Endothelial cell of umbilical vein (primary cell): ENCODE results near the gene MRPL21. TPM values are rescaled to one million over a fixed set of nuclear protein-coding genes. Genes with fewer than 3 reads are reported as not detected.

ENCODE experiments used
- BruUV-seq: library from RNA; stranded (reverse); fragments of 400-500 nt; replicated peaks from 2 replicates; lab custom pipeline; 2021; lab: Mats Ljungman, UMichigan
- CTCF ChIA-PET: fragments of 300-600, 350-600 bp; sonication (Branson Sonifier 250); formaldehyde crosslinking; loops from one replicate; lab custom pipeline; 2021; ENCODE audit warnings: antibody characterized with exemption, inconsistent platforms; lab: Charles Lee
- POLR2A ChIA-PET: fragments of 300-600, 350-600 bp; sonication (Branson Sonifier 250); formaldehyde crosslinking; loops from one replicate; lab custom pipeline; 2021; ENCODE audit warnings: antibody characterized with exemption, inconsistent platforms; lab: Charles Lee
- DNase-seq: peaks from one replicate; pipeline ENCODE4 v3.0.0-alpha.2; 2011; ENCODE audit warnings: low read depth, low spot score
- FAIRE-seq: peaks from 2 replicates; lab custom pipeline; 2011; peaks lifted over from hg19 to GRCh38; lab: Jason Lieb, UNC
- H2AFZ ChIP-seq: 2 replicates; pipeline ENCODE4 v1.6.0; 2012; ENCODE audit warnings: low read depth, low read length, control low read depth, inconsistent platforms
- H3K27ac ChIP-seq: 2 replicates; pipeline ENCODE4 v1.5.1; 2011; ENCODE audit warnings: low read depth, mild to moderate bottlenecking, control low read depth, low read length, moderate library complexity; ENCODE audit not compliant: insufficient read depth
- H3K27me3 ChIP-seq, 2 experiments: 2 replicates each; pipeline versions ENCODE4 v1.6.0 to v1.6.1; 2011; ENCODE audit warnings: low read length in 2 of 2, mixed read lengths in 1 of 2; ENCODE audit not compliant: control insufficient read depth in 2 of 2, insufficient read depth in 2 of 2
- H3K36me3 ChIP-seq, 2 experiments: 2 replicates in 1 of 2; 3 replicates in 1 of 2; pipeline ENCODE4 v1.5.1; 2011; ENCODE audit warnings: low read length in 2 of 2, mild to moderate bottlenecking in 1 of 2, moderate library complexity in 1 of 2; ENCODE audit not compliant: control insufficient read depth in 2 of 2, insufficient read depth in 2 of 2; ENCODE audit errors: extremely low read depth in 1 of 2
- H3K4me1 ChIP-seq: 3 replicates; pipeline ENCODE4 v1.5.1; 2011; ENCODE audit warnings: mild to moderate bottlenecking, low read length; ENCODE audit not compliant: control insufficient read depth, insufficient read depth; ENCODE audit errors: extremely low read depth
- H3K4me2 ChIP-seq: 2 replicates; pipeline ENCODE4 v1.6.1; 2011; ENCODE audit warnings: low read length, control low read depth, mixed read lengths; ENCODE audit not compliant: insufficient read depth
- H3K4me3 ChIP-seq, 3 experiments: fragments of 200-600 bp in 1 of 3; sonication (generic), shearing (Covaris generic) in 1 of 3; replicated peaks in 1 of 3; 2 replicates each; pipeline ENCODE4 v1.5.1; 2011 to 2016; ENCODE audit warnings: control low read depth in 3 of 3, low read length in 3 of 3, mild to moderate bottlenecking in 2 of 3, inconsistent platforms in 1 of 3, low read depth in 1 of 3, moderate library complexity in 1 of 3; ENCODE audit not compliant: insufficient read depth in 1 of 3
- H3K79me2 ChIP-seq: 2 replicates; pipeline ENCODE4 v1.6.0; 2012; ENCODE audit warnings: low read length, inconsistent platforms; ENCODE audit not compliant: control insufficient read depth, insufficient read depth
- H3K9ac ChIP-seq: replicated peaks from 2 replicates; pipeline ENCODE3; 2011; ENCODE audit warnings: low read length, control low read depth; ENCODE audit not compliant: insufficient read depth; ENCODE audit errors: extremely low read depth
- H3K9me1 ChIP-seq: replicated peaks from 3 replicates; pipeline ENCODE4 v1.6.0; 2011; ENCODE audit warnings: mild to moderate bottlenecking, low read length; ENCODE audit not compliant: control insufficient read depth, insufficient read depth; ENCODE audit errors: extremely low read depth
- H3K9me3 ChIP-seq: replicated peaks from 2 replicates; pipeline ENCODE4 v1.5.1; 2012; ENCODE audit warnings: low read length, inconsistent platforms; ENCODE audit not compliant: control insufficient read depth, insufficient read depth
- H4K20me1 ChIP-seq: replicated peaks from 2 replicates; pipeline ENCODE3; 2011; ENCODE audit warnings: mild to moderate bottlenecking, low read length; ENCODE audit not compliant: control insufficient read depth, insufficient read depth; ENCODE audit errors: extremely low read depth
- CTCF ChIP-seq, 2 donors: IDR thresholded peaks; 1 replicate in 1 of 2; 2 replicates in 1 of 2; pipeline ENCODE4 v1.5.1; 2011; ENCODE audit warnings: low read length in 2 of 2, mild to moderate bottlenecking in 2 of 2, moderate library complexity in 2 of 2, control low read depth in 1 of 2, inconsistent platforms in 1 of 2, low read depth in 1 of 2; ENCODE audit not compliant: insufficient read depth in 1 of 2; ENCODE audit errors: extremely low read depth in 1 of 2
- EZH2 ChIP-seq: IDR thresholded peaks from 2 replicates; pipeline ENCODE4 v1.6.1; 2012; ENCODE audit warnings: borderline replicate concordance, low read depth, mild to moderate bottlenecking, moderate library complexity, low read length, inconsistent platforms; ENCODE audit not compliant: severe bottlenecking
- FOS ChIP-seq: IDR thresholded peaks from 2 replicates; pipeline ENCODE4 v1.6.1; 2011; ENCODE audit warnings: mild to moderate bottlenecking, low read length, moderate library complexity, borderline replicate concordance; ENCODE audit not compliant: insufficient read depth
- GATA2 ChIP-seq: IDR thresholded peaks from 2 replicates; pipeline ENCODE4 v1.7.0; 2011; ENCODE audit warnings: low read depth, mild to moderate bottlenecking, moderate library complexity, mixed read lengths, low read length; ENCODE audit not compliant: insufficient read length, insufficient read depth
- JUN ChIP-seq: IDR thresholded peaks from 2 replicates; pipeline ENCODE4 v1.6.1; 2011; ENCODE audit warnings: borderline replicate concordance, low read depth; ENCODE audit not compliant: insufficient read length, insufficient read depth
- MAX ChIP-seq: IDR thresholded peaks from 2 replicates; pipeline ENCODE4 v1.6.1; 2011; ENCODE audit not compliant: insufficient read depth, insufficient read length
- MYC ChIP-seq: IDR thresholded peaks from one replicate; pipeline ENCODE4 v1.6.1; 2011; ENCODE audit warnings: mild to moderate bottlenecking, low read depth, low read length
- POLR2A ChIP-seq: IDR thresholded peaks from 2 replicates; pipeline ENCODE4 v1.6.1; 2012; ENCODE audit warnings: low read depth, mild to moderate bottlenecking, control low read depth, low read length
- POLR2AphosphoS5 ChIP-seq: IDR thresholded peaks from 2 replicates; pipeline ENCODE4 v1.6.1; 2012; ENCODE audit warnings: low read depth, mild to moderate bottlenecking, control low read depth, low read length, moderate library complexity; ENCODE audit not compliant: insufficient read depth
- dilution Hi-C: fragments of 300-500 bp; cut with MboI; formaldehyde crosslinking; loops from one replicate; pipeline ENCODE4 v1.15.0; 2019; ENCODE audit warnings: low sequenced_read_pairs; ENCODE audit not compliant: extremely low pct_ligation_motif_present
- intact Hi-C: fragments of 100-400 bp; cut with micrococcal nuclease; formaldehyde crosslinking; loops from one replicate; pipeline ENCODE4 v1.10.0; 2022
- polyA plus RNA-seq, 4 experiments: library from polyadenylated mRNA; depleted of rRNA in 3 of 4; stranded (reverse) in 3 of 4; unstranded in 1 of 4; fragments of >200 nt; gene quantifications; 2 replicates each; pipeline versions ENCODE4 v1.2.1 to v1.2.3, GENCODE V29; 2011 to 2012; ENCODE audit warnings: missing spikeins in 1 of 4
- total RNA-seq: library from RNA; stranded (reverse); gene quantifications from 2 replicates; pipeline ENCODE4 v1.2.3, GENCODE V29; 2021

Gene MRPL21
- total and polyA plus RNA-seq, 2 donors (not counting 3 experiments of a cell fraction or from before 2014, with no cell fraction given): 52.2 to 65.5 TPM

- dilution Hi-C loops: no loop called here
- FAIRE-seq: no peak
- POLR2A ChIA-PET: no interaction called here
These were observed 51.0 kb downstream of the MRPL21 start for GRCh38 chr11:68852628-68853027.

More at GRCh38 chr11:68852628-68853027, 51.0 kb downstream of the MRPL21 start:
- intact Hi-C loops: no loop called here
- CTCF ChIA-PET: interaction anchor here (0.7 to 1.3 kb wide), 3 partner anchors 11 to 342 kb away, joined by 3 read pairs; partner anchors contain the start of gene CPT1A
- H3K79me2 ChIP-seq: no peaks in the 10 kb centered on the region
- TF ChIP-seq EZH2 (no peak), GATA2 (no peak), MAX (no peak), MYC (no peak), CTCF (IDR thresholded peaks at IDR 0.05; ENCODE audit: extremely low read depth in 1 of 2, insufficient read depth in 1 of 2, low read depth in 1 of 2, low read length in 2 of 2) (no peak), POLR2AphosphoS5 (no peak), POLR2A (no peak), JUN (no peak), FOS (no peak)
- H3K4me2 ChIP-seq: no peak overlapping the region
- no peaks in the 10 kb centered on the region for H3K36me3 ChIP-seq
- no peak overlapping the region for H3K27ac ChIP-seq
- no peak overlapping the region for H2AFZ ChIP-seq
- no peak for DNase-seq
- no peak overlapping the region for H3K4me3 ChIP-seq
- no peaks in the 10 kb centered on the region for H4K20me1 ChIP-seq
- H3K9me3 ChIP-seq: no peaks in the 10 kb centered on the region
- H3K4me1 ChIP-seq: peaks cover 12% of the 10 kb centered on the region
- H3K27me3 ChIP-seq: peaks cover 12 to 14% of the 10 kb centered on the region in 2 experiments
- no peaks in the 10 kb centered on the region for H3K9me1 ChIP-seq
- BruUV-seq: no TSS peak
- no peak overlapping the region for H3K9ac ChIP-seq
